Liver (tissue), 9 donors: ENCODE measurements around the gene LMF2. TPM values are rescaled to one million over a fixed set of nuclear protein-coding genes. Genes with fewer than 3 reads are reported as not detected.

Source experiments
- DNase-seq: peaks from one replicate; pipeline ENCODE4 v3.0.0-alpha.2; 2017; ENCODE audit warnings: low spot score
- H3K27ac ChIP-seq, 2 donors: one replicate each; pipeline ENCODE4 v1.7.0; 2013; ENCODE audit warnings: inconsistent platforms in 2 of 2, low read length in 2 of 2, control low read depth in 1 of 2, low read depth in 1 of 2, mild to moderate bottlenecking in 1 of 2
- H3K27me3 ChIP-seq, 4 donors: one replicate each; pipeline versions ENCODE4 v1.6.1 to v1.7.0; 2013; ENCODE audit warnings: low read length in 3 of 4, inconsistent platforms in 1 of 4, mild to moderate bottlenecking in 1 of 4, moderate library complexity in 1 of 4; ENCODE audit not compliant: control insufficient read depth in 4 of 4, insufficient read depth in 4 of 4
- H3K36me3 ChIP-seq, 4 donors: one replicate each; pipeline versions ENCODE4 v1.6.1 to v1.7.0; 2013; ENCODE audit warnings: low read length in 3 of 4, mild to moderate bottlenecking in 3 of 4, low read depth in 1 of 4, moderate library complexity in 1 of 4; ENCODE audit not compliant: control insufficient read depth in 4 of 4, insufficient read depth in 3 of 4
- H3K4me1 ChIP-seq, 4 donors: one replicate each; pipeline versions ENCODE4 v1.6.1 to v1.7.0; 2013; ENCODE audit warnings: low read length in 3 of 4, mild to moderate bottlenecking in 3 of 4, moderate library complexity in 1 of 4; ENCODE audit not compliant: control insufficient read depth in 4 of 4, insufficient read depth in 4 of 4
- H3K4me3 ChIP-seq, 3 donors: one replicate each; pipeline versions ENCODE4 v1.6.1 to v1.7.0; 2013; ENCODE audit warnings: low read length in 3 of 3, control low read depth in 1 of 3, low read depth in 1 of 3, mild to moderate bottlenecking in 1 of 3
- H3K9ac ChIP-seq, 2 donors: one replicate each; pipeline ENCODE4 v1.7.0; 2013; ENCODE audit warnings: low read length in 2 of 2, mild to moderate bottlenecking in 2 of 2, moderate library complexity in 2 of 2, control low read depth in 1 of 2, low read depth in 1 of 2
- H3K9me3 ChIP-seq, 4 donors: one replicate each; pipeline versions ENCODE4 v1.6.1 to v1.7.0; 2013; ENCODE audit warnings: low read length in 3 of 4; ENCODE audit not compliant: control insufficient read depth in 4 of 4
- ATF3 ChIP-seq: IDR thresholded peaks from 2 replicates; pipeline ENCODE4 v1.6.1; 2016; ENCODE audit warnings: antibody characterized with exemption
- CTCF ChIP-seq: fragments of 150-350 bp; IDR thresholded peaks from 2 replicates; pipeline ENCODE4 v1.5.1; 2017; ENCODE audit warnings: improper control_type of control experiment, low read depth, low read length; ENCODE audit not compliant: missing input control
- EGR1 ChIP-seq, 2 donors: IDR thresholded peaks; 2 replicates each; pipeline ENCODE4 v1.6.1; 2016 to 2018; ENCODE audit warnings: antibody characterized with exemption in 2 of 2, low read depth in 2 of 2
- FOXA1 ChIP-seq: IDR thresholded peaks from 2 replicates; pipeline ENCODE4 v1.6.1; 2016; ENCODE audit warnings: antibody characterized with exemption
- FOXA2 ChIP-seq: IDR thresholded peaks from 2 replicates; pipeline ENCODE4 v1.6.1; 2016; ENCODE audit warnings: antibody characterized with exemption
- GABPA ChIP-seq, 2 donors: IDR thresholded peaks in 1 of 2; conservative IDR thresholded peaks in 1 of 2; 2 replicates each; pipeline ENCODE4 v1.6.1; 2016; ENCODE audit warnings: antibody characterized with exemption in 2 of 2, mild to moderate bottlenecking in 1 of 2, moderate library complexity in 1 of 2
- HNF4A ChIP-seq, 2 donors: conservative IDR thresholded peaks; 2 replicates each; pipeline ENCODE4 v1.6.1; 2016; ENCODE audit warnings: antibody characterized with exemption in 2 of 2, mild to moderate bottlenecking in 2 of 2
- HNF4G ChIP-seq: IDR thresholded peaks from 2 replicates; pipeline ENCODE4 v1.6.1; 2016; ENCODE audit warnings: antibody characterized with exemption
- JUND ChIP-seq, 2 donors: IDR thresholded peaks; 2 replicates each; pipeline ENCODE4 v1.6.1; 2016; ENCODE audit warnings: antibody characterized with exemption in 2 of 2
- MAX ChIP-seq: IDR thresholded peaks from 2 replicates; pipeline ENCODE4 v1.6.1; 2016; ENCODE audit warnings: antibody characterized with exemption
- NR2F2 ChIP-seq: IDR thresholded peaks from 2 replicates; pipeline ENCODE4 v1.6.1; 2016; ENCODE audit warnings: antibody characterized with exemption
- RAD21 ChIP-seq, 2 donors: IDR thresholded peaks; 2 replicates each; pipeline ENCODE4 v1.6.1; 2016; ENCODE audit warnings: antibody characterized with exemption in 2 of 2, mild to moderate bottlenecking in 2 of 2
- REST ChIP-seq: IDR thresholded peaks from 2 replicates; pipeline ENCODE4 v1.6.1; 2016; ENCODE audit warnings: antibody characterized with exemption, mild to moderate bottlenecking
- RXRA ChIP-seq, 2 donors: IDR thresholded peaks; 2 replicates each; pipeline ENCODE4 v1.6.1; 2017 to 2018; ENCODE audit warnings: antibody characterized with exemption in 2 of 2, mild to moderate bottlenecking in 1 of 2
- SP1 ChIP-seq: IDR thresholded peaks from 2 replicates; pipeline ENCODE4 v1.6.1; 2018; ENCODE audit warnings: antibody characterized with exemption, mild to moderate bottlenecking
- TAF1 ChIP-seq: conservative IDR thresholded peaks from 2 replicates; pipeline ENCODE4 v1.6.1; 2016; ENCODE audit warnings: antibody characterized with exemption, mild to moderate bottlenecking
- YY1 ChIP-seq: IDR thresholded peaks from 2 replicates; pipeline ENCODE4 v1.6.1; 2016; ENCODE audit warnings: antibody characterized with exemption, mild to moderate bottlenecking
- ZBTB33 ChIP-seq: IDR thresholded peaks from 2 replicates; pipeline ENCODE4 v1.6.1; 2016; ENCODE audit warnings: antibody characterized with exemption
- WGBS: extraction: QIAGEN DNeasy Blood & Tissue Kit; methylation state at CpG from one replicate; pipeline ENCODE4 v1.1.7; 2013; 5-methylcytosine and 5-hydroxymethylcytosine counted together
- polyA plus RNA-seq, 2 donors: library from polyadenylated mRNA; stranded (reverse) in 1 of 2; unstranded in 1 of 2; fragments of 200-250 nt in 1 of 2; fragments of >200 nt in 1 of 2; fragmentation: Nextera tagmentation in 1 of 2; extraction: Ambion mirVana in 1 of 2; gene quantifications; one replicate each; pipeline versions ENCODE4 v1.2.1 to v1.2.3, GENCODE V29; 2013 to 2015
- total RNA-seq, 2 donors: library from RNA; depleted of rRNA; stranded (reverse); fragments of >200 nt; gene quantifications; one replicate each; pipeline ENCODE4 v1.2.3, GENCODE V29; 2014
- donor health status: healthy.
- donor health status: healthy.
- donor health status: healthy.
- donor health status: healthy.
- donor health status: healthy.

Gene LMF2
- total and polyA plus RNA-seq, 4 donors: 16.7 to 35.6 (median 25.9) TPM

- TF ChIP-seq ZBTB33 (no peak), GABPA (IDR thresholded peaks at IDR 0.05 in 1 of 2, conservative IDR thresholded peaks at IDR 0.05 in 1 of 2) (no peak)
Measured at GRCh38 chr22:50470491-50470890, 37.0 kb downstream of the LMF2 start (continued).

- TF ChIP-seq CTCF: no peak
- no peak for TF ChIP-seq NR2F2
- no peak for TF ChIP-seq HNF4A (conservative IDR thresholded peaks at IDR 0.05)
- TF ChIP-seq RAD21 (IDR thresholded peaks at IDR 0.05): no peak
- no peak for TF ChIP-seq HNF4G
- TF ChIP-seq GABPA (IDR thresholded peaks at IDR 0.05 in 1 of 2, conservative IDR thresholded peaks at IDR 0.05 in 1 of 2): no peak
- TF ChIP-seq JUND (IDR thresholded peaks at IDR 0.05): no peak
- no peak for TF ChIP-seq ZBTB33
- TF ChIP-seq REST: no peak
- no peak for TF ChIP-seq SP1
- no peak for TF ChIP-seq EGR1 (IDR thresholded peaks at IDR 0.05; ENCODE audit: low read depth in 2 of 2)
- TF ChIP-seq TAF1: no peak
- TF ChIP-seq MAX: no peak
- TF ChIP-seq YY1: no peak
- TF ChIP-seq FOXA1: no peak
- no peak for TF ChIP-seq FOXA2
- TF ChIP-seq ATF3: no peak
- TF ChIP-seq RXRA (IDR thresholded peaks at IDR 0.05): no peak
- 66% methylated on average over 25 of the region's 25 CpGs for WGBS
- H3K27me3 ChIP-seq: no peaks in the 10 kb centered on the region
- DNase-seq: no peak
- no peak overlapping the region for H3K9ac ChIP-seq
- H3K27ac ChIP-seq: no peak overlapping the region
- H3K4me1 ChIP-seq: peaks cover 5 to 33% (median 18%) of the 10 kb centered on the region in 4 donors
- peaks cover 10 to 28% (median 16%) of the 10 kb centered on the region in 4 donors for H3K36me3 ChIP-seq
- H3K4me3 ChIP-seq: no peak overlapping the region
- no peaks in the 10 kb centered on the region for H3K9me3 ChIP-seq
Measured at GRCh38 chr22:50469377-50470305, 37.9 kb downstream of the LMF2 start.
